OCI-LY7 (cell line): ENCODE measurements around the gene ADAMTS17.

Experiments used
- EZH2phosphoT487 ChIP-seq: fragments of 200-600 bp; sonication (generic); IDR thresholded peaks from 2 replicates; pipeline ENCODE4 v1.6.1; 2018; ENCODE audit warnings: low read depth, borderline replicate concordance, mild to moderate bottlenecking, mixed run types, antibody characterized with exemption, low read length, moderate library complexity, mixed read lengths
- TF ChIP-seq, protein P1 (sequence below): fragments of 200-600 bp; sonication (generic); conservative IDR thresholded peaks from 2 replicates; pipeline ENCODE4 v1.5.1; 2014; ENCODE audit warnings: mild to moderate bottlenecking, antibody characterized with exemption, low read length, moderate library complexity, mixed read lengths

DNA sequence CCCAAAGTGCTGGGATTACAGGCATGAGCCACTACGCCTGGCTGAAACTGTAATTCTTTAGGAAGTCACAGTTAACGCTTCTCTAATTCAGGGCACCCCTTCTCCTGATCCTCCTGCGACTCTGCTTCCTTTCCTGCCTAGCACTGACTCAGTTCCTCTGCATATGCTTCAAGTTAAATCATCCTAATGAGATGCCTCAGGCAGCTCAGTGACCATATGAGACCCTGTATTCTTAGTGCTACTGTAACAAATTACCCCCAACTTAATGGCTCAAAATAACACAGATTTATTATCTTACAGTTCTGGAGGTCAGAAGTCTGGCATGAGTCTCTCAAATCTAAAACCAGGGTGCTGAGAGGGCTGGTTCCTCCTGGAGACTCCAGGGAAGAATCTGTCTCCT is 336.8 kb downstream of the ADAMTS17 start:
- TF ChIP-seq, protein P1, sequence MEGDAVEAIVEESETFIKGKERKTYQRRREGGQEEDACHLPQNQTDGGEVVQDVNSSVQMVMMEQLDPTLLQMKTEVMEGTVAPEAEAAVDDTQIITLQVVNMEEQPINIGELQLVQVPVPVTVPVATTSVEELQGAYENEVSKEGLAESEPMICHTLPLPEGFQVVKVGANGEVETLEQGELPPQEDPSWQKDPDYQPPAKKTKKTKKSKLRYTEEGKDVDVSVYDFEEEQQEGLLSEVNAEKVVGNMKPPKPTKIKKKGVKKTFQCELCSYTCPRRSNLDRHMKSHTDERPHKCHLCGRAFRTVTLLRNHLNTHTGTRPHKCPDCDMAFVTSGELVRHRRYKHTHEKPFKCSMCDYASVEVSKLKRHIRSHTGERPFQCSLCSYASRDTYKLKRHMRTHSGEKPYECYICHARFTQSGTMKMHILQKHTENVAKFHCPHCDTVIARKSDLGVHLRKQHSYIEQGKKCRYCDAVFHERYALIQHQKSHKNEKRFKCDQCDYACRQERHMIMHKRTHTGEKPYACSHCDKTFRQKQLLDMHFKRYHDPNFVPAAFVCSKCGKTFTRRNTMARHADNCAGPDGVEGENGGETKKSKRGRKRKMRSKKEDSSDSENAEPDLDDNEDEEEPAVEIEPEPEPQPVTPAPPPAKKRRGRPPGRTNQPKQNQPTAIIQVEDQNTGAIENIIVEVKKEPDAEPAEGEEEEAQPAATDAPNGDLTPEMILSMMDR, result no peak
- TF ChIP-seq EZH2phosphoT487, result no peak
